Measurements from ENCODE around the gene TRPM8.

- TF ChIP-seq POLR2A (IDR thresholded peaks at IDR 0.05) = no peak
- TF ChIP-seq CTCF (IDR thresholded peaks at IDR 0.05 in 4 of 5, conservative IDR thresholded peaks at IDR 0.05 in 1 of 5) = no peak
These were observed 17.4 kb downstream of the TRPM8 start for GRCh38 chr2:233934524-233934923.
